Neuronal stem cell (in vitro differentiated cells): Measurements from ENCODE around the gene SCN2B.

Experiments
- DNase-seq: peaks from one replicate; pipeline ENCODE4 v3.0.0-alpha.2; 2013; ENCODE audit warnings: low spot score
- H2AFZ ChIP-seq: one replicate; pipeline ENCODE4 v1.6.1; 2013; ENCODE audit warnings: mild to moderate bottlenecking, low read length, inconsistent platforms
- H2AK5ac ChIP-seq: 2 replicates; pipeline ENCODE4 v1.6.1; 2013; ENCODE audit warnings: low read depth, mild to moderate bottlenecking, inconsistent platforms, low read length, moderate library complexity, mixed read lengths
- H2BK120ac ChIP-seq: 2 replicates; pipeline ENCODE4 v1.6.1; 2013; ENCODE audit warnings: low read depth, mild to moderate bottlenecking, inconsistent platforms, low read length, moderate library complexity, mixed read lengths
- H2BK12ac ChIP-seq: one replicate; pipeline ENCODE4 v1.6.1; 2013; ENCODE audit warnings: low read length, inconsistent platforms
- H2BK15ac ChIP-seq: 2 replicates; pipeline ENCODE4 v1.6.1; 2013; ENCODE audit warnings: mild to moderate bottlenecking, low read length, inconsistent platforms, mixed read lengths
- H2BK5ac ChIP-seq: one replicate; pipeline ENCODE4 v1.6.1; 2013; ENCODE audit warnings: inconsistent platforms, mild to moderate bottlenecking, low read length, moderate library complexity
- H3K14ac ChIP-seq: one replicate; pipeline ENCODE4 v1.6.1; 2013; ENCODE audit warnings: low read length, inconsistent platforms
- H3K18ac ChIP-seq: 2 replicates; pipeline ENCODE4 v1.6.1; 2013; ENCODE audit warnings: low read length, inconsistent platforms
- H3K23ac ChIP-seq: 2 replicates; pipeline ENCODE4 v1.6.1; 2013; ENCODE audit warnings: low read depth, mild to moderate bottlenecking, mixed read lengths, low read length, inconsistent platforms; ENCODE audit not compliant: poor library complexity
- H3K27ac ChIP-seq: replicated peaks from 3 replicates; pipeline ENCODE4 v1.5.1; 2013; ENCODE audit warnings: low read length, inconsistent platforms
- H3K27me3 ChIP-seq, 3 experiments: 2 replicates each; pipeline ENCODE4 v1.6.1; 2013; ENCODE audit warnings: low read length in 3 of 3, mild to moderate bottlenecking in 2 of 3, inconsistent platforms in 1 of 3, low read depth in 1 of 3, mixed read lengths in 1 of 3, moderate library complexity in 1 of 3; ENCODE audit not compliant: control insufficient read depth in 3 of 3, insufficient read depth in 3 of 3
- H3K36me3 ChIP-seq, 2 donors: replicated peaks in 1 of 2; 2 replicates each; pipeline ENCODE4 v1.6.1; 2013; ENCODE audit warnings: low read length in 2 of 2; ENCODE audit not compliant: control insufficient read depth in 2 of 2, insufficient read depth in 2 of 2
- H3K4ac ChIP-seq: 2 replicates; pipeline ENCODE4 v1.6.1; 2013; ENCODE audit warnings: inconsistent platforms, mild to moderate bottlenecking, low read length, moderate library complexity
- H3K4me1 ChIP-seq, 2 donors: 1 replicate in 1 of 2; 2 replicates in 1 of 2; pipeline ENCODE4 v1.6.1; 2013; ENCODE audit warnings: low read length in 2 of 2, low read depth in 1 of 2; ENCODE audit not compliant: control insufficient read depth in 2 of 2, insufficient read depth in 1 of 2
- H3K4me2 ChIP-seq: one replicate; pipeline ENCODE4 v1.6.1; 2013; ENCODE audit warnings: mild to moderate bottlenecking, low read length, inconsistent platforms; ENCODE audit not compliant: insufficient read depth, poor library complexity, severe bottlenecking
- H3K4me3 ChIP-seq, 2 donors: 2 replicates each; pipeline ENCODE4 v1.5.1; 2013; ENCODE audit warnings: low read length in 2 of 2, mild to moderate bottlenecking in 2 of 2, inconsistent platforms in 1 of 2, moderate library complexity in 1 of 2
- H3K79me1 ChIP-seq: one replicate; pipeline ENCODE4 v1.6.1; 2013; ENCODE audit warnings: low read depth, mild to moderate bottlenecking, inconsistent platforms, low read length, moderate library complexity
- H3K9ac ChIP-seq: one replicate; pipeline ENCODE4 v1.6.1; 2013; ENCODE audit warnings: mild to moderate bottlenecking, low read depth, low read length, inconsistent platforms; ENCODE audit not compliant: poor library complexity
- H3K9me3 ChIP-seq, 2 donors: replicated peaks in 1 of 2; 2 replicates each; pipeline versions ENCODE3 to v1.6.1; 2013; ENCODE audit warnings: low read length in 2 of 2, mild to moderate bottlenecking in 2 of 2, inconsistent platforms in 1 of 2, low read depth in 1 of 2, mixed read lengths in 1 of 2, moderate library complexity in 1 of 2; ENCODE audit not compliant: control insufficient read depth in 2 of 2, insufficient read depth in 1 of 2
- H4K8ac ChIP-seq: one replicate; pipeline ENCODE4 v1.6.1; 2013; ENCODE audit warnings: low read depth, mild to moderate bottlenecking, inconsistent platforms, low read length, moderate library complexity
- H4K91ac ChIP-seq: one replicate; pipeline ENCODE4 v1.6.1; 2013; ENCODE audit warnings: low read length, low read depth, mild to moderate bottlenecking, inconsistent platforms; ENCODE audit not compliant: poor library complexity
- WGBS, 2 donors: extraction: QIAGEN DNeasy Blood & Tissue Kit; methylation state at CpG; one replicate each; pipeline ENCODE4 v1.1.7; 2013; ENCODE audit warnings: missing lambda C conversion rate in 2 of 2, mixed read lengths in 1 of 2; ENCODE audit not compliant: insufficient read length in 2 of 2, insufficient replicate concordance in 1 of 2; ENCODE audit errors: extremely low coverage in 2 of 2; 5-methylcytosine and 5-hydroxymethylcytosine counted together

The SCN2B gene

GRCh38 chr11:118212131-118212725, 35.8 kb upstream of the SCN2B start:
- H3K79me1 ChIP-seq = no peaks in the 10 kb centered on the region
- no peak overlapping the region for H3K27ac ChIP-seq
- DNase-seq = no peak
- H3K27me3 ChIP-seq = peaks cover 0 to 22% (median 0%) of the 10 kb centered on the region in 3 experiments
- H3K4me3 ChIP-seq = no peak overlapping the region
- no peak overlapping the region for H4K91ac ChIP-seq
- no peak overlapping the region for H4K8ac ChIP-seq
- H3K18ac ChIP-seq = no peak overlapping the region
- no peak overlapping the region for H3K14ac ChIP-seq
- H3K4me1 ChIP-seq = peaks cover 0 to 15% of the 10 kb centered on the region in 2 donors
- no peak overlapping the region for H3K4me2 ChIP-seq
- no peak overlapping the region for H2AK5ac ChIP-seq
- no peak overlapping the region for H2BK120ac ChIP-seq
- no peak overlapping the region for H3K9ac ChIP-seq
- no CpG with 5 or more reads among the region's 7 CpGs for WGBS, 2 donors
- H3K4ac ChIP-seq = no peak overlapping the region
- H2BK12ac ChIP-seq = no peak overlapping the region
- H2BK15ac ChIP-seq = no peak overlapping the region
- H2BK5ac ChIP-seq = no peak overlapping the region
- no peaks in the 10 kb centered on the region for H3K36me3 ChIP-seq
- H2AFZ ChIP-seq = no peak overlapping the region
- no peak overlapping the region for H3K23ac ChIP-seq
- H3K9me3 ChIP-seq = no peaks in the 10 kb centered on the region

- Histone ChIP-seq H2BK5ac (no peak overlapping the region), H3K79me1 (no peaks in the 10 kb centered on the region), H3K14ac (no peak overlapping the region), H2BK12ac (no peak overlapping the region), H2BK15ac (no peak overlapping the region), H2BK120ac (no peak overlapping the region), H3K9ac (no peak overlapping the region), H2AFZ (no peak overlapping the region), H2AK5ac (no peak overlapping the region), H3K18ac (no peak overlapping the region), H3K4ac (no peak overlapping the region), H3K23ac (no peak overlapping the region), H4K8ac (no peak overlapping the region), H3K27ac (no peak overlapping the region), H3K4me3 (no peak overlapping the region), H3K4me2 (no peak overlapping the region), H3K36me3 (no peaks in the 10 kb centered on the region), H4K91ac (no peak overlapping the region), H3K9me3 (no peaks in the 10 kb centered on the region), H3K4me1 (peaks cover 0 to 16% of the 10 kb centered on the region in 2 donors), H3K27me3 (peaks cover 0 to 30% (median under 1%) of the 10 kb centered on the region in 3 experiments)
- peak; percentile 50 for DNase-seq
- no CpG with 5 or more reads among the region's 6 CpGs for WGBS, 2 donors
Measured at GRCh38 chr11:118211006-118211405, 34.6 kb upstream of the SCN2B start.

- Histone ChIP-seq H3K4me1 (peaks cover 0 to 16% of the 10 kb centered on the region in 2 donors), H2BK5ac (no peak overlapping the region), H2BK12ac (no peak overlapping the region), H3K27ac (no peak overlapping the region), H2AFZ (no peak overlapping the region), H3K4me2 (no peak overlapping the region), H3K9me3 (no peaks in the 10 kb centered on the region), H3K18ac (peak overlapping the region; percentile 57), H3K23ac (no peak overlapping the region), H3K14ac (no peak overlapping the region), H3K4me3 (no peak overlapping the region), H2BK15ac (peak overlapping the region; percentile 61), H2AK5ac (peak overlapping the region; percentile 48), H3K79me1 (no peaks in the 10 kb centered on the region), H3K9ac (no peak overlapping the region), H3K36me3 (no peaks in the 10 kb centered on the region), H4K8ac (no peak overlapping the region), H3K4ac (no peak overlapping the region), H2BK120ac (no peak overlapping the region), H4K91ac (no peak overlapping the region), H3K27me3 (peaks cover 0 to 35% (median 2%) of the 10 kb centered on the region in 3 experiments)
- no CpG with 5 or more reads among the region's 7 CpGs for WGBS, 2 donors
- DNase-seq = no peak
Measured at GRCh38 chr11:118210323-118210722, 33.9 kb upstream of the SCN2B start.

DNA sequence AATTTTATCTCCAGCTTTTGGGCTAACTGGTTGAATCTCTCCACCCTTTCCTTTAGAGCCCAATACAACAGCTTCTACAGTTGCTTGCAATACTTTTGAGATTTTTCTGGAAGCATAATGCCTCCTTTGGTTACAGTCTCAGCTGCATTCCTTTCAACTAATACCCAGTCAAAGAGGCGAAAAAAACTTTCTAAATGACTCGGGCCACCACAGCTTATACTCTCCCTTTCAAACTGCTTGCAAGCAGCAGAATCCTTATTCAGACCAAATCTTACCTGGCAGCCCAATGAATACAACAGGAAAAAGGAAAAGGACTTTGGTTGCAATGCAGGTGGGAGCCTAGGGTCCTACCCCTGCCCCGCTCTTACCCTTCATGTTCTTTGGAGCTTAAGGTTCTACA, 32.6 kb upstream of the SCN2B start:
- Histone ChIP-seq H3K4me3 (no peak overlapping the region), H3K4ac (no peak overlapping the region), H4K91ac (no peak overlapping the region), H3K36me3 (no peaks in the 10 kb centered on the region), H3K18ac (no peak overlapping the region), H3K9me3 (no peaks in the 10 kb centered on the region), H2BK12ac (no peak overlapping the region), H2AK5ac (no peak overlapping the region), H4K8ac (no peak overlapping the region), H2BK5ac (no peak overlapping the region), H3K14ac (no peak overlapping the region), H2AFZ (no peak overlapping the region), H3K79me1 (no peaks in the 10 kb centered on the region), H3K27ac (no peak overlapping the region), H3K9ac (no peak overlapping the region), H2BK120ac (no peak overlapping the region), H3K27me3 (peaks cover 0 to 47% (median 2%) of the 10 kb centered on the region in 3 experiments), H3K4me2 (no peak overlapping the region), H2BK15ac (no peak overlapping the region), H3K23ac (no peak overlapping the region), H3K4me1 (peaks cover 0 to 16% of the 10 kb centered on the region in 2 donors)
- WGBS, 2 donors = no CpG with 5 or more reads among the region's 3 CpGs
- DNase-seq = no peak
